ENCODE data around the gene NNAT.

DNA sequence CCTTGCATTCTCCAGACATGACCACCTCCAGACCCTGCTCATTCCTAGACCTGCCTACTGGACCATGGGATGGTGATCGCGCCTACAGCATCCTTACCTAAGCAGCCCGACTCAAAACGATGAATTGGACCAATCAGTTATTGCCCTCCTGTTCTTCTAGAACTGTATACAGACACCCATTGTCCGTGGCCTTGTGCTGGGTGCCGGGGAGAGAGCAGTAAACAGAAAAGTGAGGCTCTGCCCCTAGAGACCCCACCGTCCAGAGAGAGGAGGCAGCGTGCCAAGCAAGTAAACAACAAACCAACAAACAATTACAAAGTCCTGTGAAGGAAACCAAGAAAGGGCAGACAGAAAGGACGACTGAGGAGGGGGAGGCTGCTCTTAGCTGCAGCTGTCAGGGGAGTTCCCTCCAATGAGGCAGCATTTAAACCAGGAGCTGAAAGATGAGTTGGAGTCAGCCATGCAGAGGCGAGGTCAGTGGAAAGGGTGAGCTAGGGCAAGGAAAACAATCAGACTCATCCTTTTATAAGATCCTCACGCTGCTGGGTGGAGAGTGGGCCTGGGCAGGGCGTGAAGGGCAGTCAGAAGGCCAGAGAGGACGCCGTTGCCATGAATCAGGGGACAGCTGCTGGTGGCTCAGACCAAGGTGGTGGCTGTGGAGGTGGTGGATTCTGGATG, 44.2 kb downstream of the NNAT start:
- TF ChIP-seq CTCF (IDR thresholded peaks at IDR 0.05) (no peak), POLR2A (IDR thresholded peaks at IDR 0.05) (no peak)
